ENCODE results near the gene STON1.
"Not testable (repeated sequence)": the region's sequence is repeated elsewhere in the genome, so short reads cannot be mapped to it uniquely, and the experiment has no call there.

The STON1 gene, protein sequence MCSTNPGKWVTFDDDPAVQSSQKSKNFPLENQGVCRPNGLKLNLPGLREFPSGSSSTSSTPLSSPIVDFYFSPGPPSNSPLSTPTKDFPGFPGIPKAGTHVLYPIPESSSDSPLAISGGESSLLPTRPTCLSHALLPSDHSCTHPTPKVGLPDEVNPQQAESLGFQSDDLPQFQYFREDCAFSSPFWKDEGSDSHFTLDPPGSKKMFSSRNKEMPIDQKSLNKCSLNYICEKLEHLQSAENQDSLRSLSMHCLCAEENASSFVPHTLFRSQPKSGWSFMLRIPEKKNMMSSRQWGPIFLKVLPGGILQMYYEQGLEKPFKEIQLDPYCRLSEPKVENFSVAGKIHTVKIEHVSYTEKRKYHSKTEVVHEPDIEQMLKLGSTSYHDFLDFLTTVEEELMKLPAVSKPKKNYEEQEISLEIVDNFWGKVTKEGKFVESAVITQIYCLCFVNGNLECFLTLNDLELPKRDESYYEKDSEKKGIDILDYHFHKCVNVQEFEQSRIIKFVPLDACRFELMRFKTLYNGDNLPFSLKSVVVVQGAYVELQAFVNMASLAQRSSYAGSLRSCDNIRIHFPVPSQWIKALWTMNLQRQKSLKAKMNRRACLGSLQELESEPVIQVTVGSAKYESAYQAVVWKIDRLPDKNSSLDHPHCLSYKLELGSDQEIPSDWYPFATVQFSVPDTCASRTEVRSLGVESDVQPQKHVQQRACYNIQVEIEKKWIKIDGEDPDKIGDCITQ

DNA sequence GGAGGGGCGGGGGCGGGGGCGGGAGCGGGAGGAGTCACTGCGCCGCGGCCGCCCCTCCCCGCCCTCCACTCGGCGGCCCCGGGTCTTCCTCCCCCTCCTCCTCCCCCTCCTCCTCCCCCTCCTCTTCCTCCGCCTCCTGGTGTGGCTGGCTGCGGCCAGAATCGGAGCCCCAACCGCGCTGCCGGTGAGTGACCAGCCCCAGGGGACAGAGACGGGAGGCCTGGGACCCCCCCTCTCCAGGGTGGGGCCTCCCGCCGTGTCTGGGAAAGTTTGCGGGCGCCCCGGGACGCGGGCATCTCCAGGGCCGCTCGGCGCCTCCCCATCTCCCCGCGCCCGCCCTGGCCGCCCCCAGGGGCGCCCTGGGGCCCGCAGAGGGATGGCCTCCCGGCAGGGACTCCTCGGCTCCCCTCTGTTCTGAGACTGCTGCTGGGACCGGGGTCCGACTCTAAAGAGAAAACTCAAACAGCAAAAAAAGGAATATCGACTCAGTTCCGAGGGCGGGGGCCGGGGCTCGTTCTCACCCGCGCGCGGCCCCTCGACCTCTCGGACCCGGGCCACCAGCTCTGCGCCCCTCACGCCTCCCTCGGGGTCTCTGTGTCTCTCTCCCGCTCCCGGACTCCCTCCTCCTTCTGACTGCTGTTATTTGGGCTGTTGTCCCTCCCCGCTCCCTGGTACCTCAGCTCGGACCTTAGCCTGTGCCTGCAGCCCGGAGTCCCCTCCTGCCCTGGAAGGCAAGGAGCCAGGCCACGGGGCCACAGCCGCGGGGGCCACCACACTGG is at the start of gene STON1:
STON1 (plus strand) TSS at position 122 of the 779 bp plus-strand sequence. CDS start 50,480 bp downstream, outside the sequence.
- FAIRE-seq, result no peak
- no peak for DNase-seq (ENCODE audit: low spot score)

DNA sequence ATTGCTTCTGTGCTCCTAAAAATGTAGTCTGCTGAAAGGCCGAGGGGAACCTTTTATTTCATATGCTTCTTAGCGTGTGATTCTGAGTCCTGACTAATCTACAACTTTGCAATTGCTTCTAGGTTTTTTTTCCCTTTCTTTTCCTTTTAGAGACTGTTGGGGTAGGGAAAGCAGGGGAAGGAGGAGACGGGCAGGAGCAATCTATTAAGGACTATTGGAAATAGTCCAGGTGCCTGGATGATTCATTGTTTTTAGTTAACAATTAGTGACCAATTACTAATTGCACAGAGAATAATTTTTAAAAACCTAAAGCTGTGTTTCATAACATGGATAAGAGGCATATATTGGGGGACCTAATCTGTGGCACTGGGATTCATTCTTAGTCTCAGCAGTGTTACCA is 49.4 kb upstream of the STON1 start:
- FAIRE-seq, result no peak
- DNase-seq (ENCODE audit: low spot score), result no peak

DNA sequence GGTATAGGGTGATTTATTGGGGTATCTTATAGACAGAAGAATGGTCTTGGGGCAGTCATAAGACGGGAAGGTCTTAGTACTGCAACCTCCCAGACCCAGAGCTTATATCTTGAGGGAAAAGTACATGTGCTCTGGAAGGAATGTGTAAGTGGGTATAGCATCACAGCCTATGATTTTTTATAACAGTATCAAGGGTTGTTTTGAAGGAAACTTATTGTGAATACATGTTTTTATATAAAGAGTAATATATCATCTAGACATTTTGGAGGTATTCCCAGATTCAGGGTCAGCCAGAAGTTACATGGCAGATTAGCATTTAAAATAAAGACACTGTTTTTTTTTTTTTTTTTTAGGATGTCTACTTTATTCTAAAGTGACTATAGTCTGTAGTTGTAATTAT is 47.6 kb upstream of the STON1 start:
- no peak for FAIRE-seq
- DNase-seq (ENCODE audit: low spot score), result no peak

DNA sequence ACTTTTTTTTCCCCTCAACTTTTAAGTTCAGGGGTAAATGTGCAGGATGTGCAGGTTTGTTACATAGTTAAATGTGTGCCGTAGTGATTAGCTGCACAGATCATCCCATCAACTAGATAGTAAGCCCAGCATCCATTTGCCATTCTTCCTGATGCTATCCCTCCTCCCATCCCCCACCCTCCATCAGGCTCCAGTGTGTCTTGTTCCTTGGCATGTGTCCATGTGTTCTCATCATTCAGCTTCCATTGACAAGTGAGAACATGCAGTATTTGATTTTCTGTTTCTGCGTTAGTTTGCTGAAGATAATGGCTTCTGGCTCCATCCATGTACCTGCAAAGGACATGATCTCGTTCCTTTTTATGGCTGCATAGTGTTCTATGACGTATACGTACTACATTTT is 47.2 kb upstream of the STON1 start:
- DNase-seq (ENCODE audit: low spot score) (no peak), FAIRE-seq (no peak)

DNA sequence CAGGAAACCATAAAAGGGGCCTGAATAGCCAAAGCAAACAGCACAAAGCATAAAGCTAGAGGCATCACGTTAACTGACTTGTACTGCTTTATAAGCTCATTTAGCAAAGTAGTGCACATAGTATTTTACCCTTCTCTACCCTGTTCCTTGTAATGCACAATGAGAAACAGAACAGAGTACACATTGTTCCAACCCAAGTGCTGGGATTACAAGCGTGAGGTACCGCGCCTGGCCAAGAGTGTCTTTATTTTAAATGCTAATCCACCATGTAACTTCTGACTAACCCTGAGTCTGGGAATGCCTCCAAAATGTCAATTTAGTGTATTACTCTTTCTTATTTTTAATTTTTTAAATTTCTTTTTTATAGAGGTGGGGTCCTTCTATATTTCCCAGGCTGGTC is 46.4 kb upstream of the STON1 start:
- no peak for DNase-seq (ENCODE audit: low spot score)
- no peak for FAIRE-seq

DNA sequence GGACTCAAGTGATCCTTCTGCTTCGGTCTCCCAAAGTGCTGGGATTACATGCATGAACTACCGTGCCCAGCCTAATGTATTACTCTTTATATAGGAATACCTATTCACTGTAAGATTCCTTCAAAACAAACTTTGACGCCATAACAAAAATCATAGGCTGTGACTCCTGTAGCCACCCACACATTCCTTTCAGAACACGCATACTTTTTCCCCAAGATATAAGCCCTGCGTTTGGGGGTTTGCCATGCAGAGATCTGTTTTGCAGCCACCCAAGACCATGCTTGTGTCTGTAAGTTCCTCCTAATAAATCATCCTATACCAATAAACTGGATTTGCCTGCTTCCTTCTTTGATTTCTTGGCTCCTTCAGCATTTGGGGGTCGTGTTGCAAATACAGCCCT is 46.0 kb upstream of the STON1 start:
- no peak for FAIRE-seq
- no peak for DNase-seq (ENCODE audit: low spot score)

DNA sequence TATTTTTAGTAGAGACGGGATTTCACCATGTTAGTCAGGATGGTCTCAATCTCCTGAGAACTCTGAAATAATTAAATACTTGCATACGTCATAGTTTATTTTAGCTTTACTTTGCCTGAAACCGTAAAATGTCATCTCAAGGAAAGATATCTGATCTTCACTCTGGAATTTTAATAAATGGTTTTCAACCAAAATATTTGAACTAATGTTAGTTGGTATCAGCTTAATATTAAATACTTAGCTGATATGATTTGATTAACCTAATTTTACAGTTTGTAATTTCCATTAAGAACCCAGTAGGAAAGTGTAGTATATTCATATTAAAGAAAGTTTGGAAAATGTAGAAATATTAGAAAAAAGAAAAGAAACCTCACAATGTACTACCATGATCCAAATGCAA is 41.4 kb upstream of the STON1 start:
- DNase-seq (ENCODE audit: low spot score) (no peak), FAIRE-seq (no peak)

DNA sequence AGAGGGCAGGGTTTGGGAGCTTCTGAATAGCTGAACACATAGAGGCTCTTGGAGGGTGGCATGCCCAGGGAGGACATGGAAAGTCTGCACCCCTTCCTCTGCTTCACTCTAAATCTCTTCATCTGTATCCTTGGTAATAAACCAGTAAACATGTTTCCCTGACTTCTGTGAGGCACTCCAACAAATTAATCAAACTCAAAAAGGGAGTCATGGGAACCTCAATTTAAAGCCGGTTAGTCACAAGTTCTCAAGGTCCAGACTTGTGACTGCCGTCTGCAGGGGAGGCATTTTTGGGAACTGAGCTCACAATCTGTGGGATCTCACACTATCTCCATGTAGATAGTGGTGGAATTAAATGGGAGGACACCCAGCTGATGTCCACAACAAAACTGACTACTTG is 33.1 kb upstream of the STON1 start:
- DNase-seq (ENCODE audit: low spot score) (no peak), FAIRE-seq (no peak)

DNA sequence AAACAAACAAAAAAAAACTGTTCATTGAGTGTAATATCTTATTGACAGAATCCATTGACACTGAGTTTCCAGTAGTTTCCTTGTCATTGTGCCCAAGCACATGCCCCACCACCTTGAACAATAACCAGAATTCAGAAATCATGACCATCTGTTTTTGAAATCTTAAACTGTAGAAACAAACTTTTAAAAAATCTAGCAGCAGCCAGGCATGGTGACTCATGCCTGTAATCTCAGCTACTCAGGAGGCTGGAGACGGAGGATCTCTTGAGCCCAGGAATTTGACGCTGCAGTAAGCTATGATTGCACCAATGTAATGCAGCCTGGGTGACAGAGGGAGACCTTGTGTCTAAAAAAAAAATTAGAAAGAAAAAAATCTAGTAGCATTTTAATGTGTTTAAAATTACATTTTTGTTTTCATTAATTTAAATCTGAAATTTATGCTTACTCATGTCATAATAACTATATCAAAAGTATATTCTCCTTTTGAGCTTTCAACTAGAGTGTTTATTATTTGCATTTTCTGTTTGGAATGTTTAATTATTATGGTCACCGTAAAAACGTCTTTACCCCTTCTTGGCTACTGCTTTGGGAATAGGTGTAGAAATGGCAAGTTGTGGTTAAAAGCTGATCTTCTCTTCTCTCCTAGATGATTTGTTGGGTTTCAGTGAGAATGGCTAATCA is 25.2 kb upstream of the STON1 start:
- FAIRE-seq, result no peak
- DNase-seq (ENCODE audit: low spot score), result no peak

DNA sequence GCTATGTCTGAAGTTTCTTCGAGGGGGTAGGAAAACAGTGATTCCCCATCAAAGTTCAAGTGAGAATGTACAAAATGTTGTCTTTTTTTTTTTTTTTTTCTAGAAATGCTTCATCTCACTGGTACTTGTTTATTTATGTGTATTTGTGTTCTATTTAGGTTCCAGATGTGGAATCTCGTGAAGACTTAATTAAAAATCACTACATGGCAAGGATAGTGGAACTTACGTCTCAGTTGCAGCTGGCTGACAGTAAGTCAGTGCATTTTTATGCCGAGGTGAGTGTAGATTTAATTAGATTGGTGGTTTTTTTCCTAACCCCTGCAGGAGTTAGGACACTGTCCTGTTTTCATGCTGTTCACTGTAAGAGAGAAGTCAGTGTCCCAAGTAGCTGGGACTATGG is 22.8 kb upstream of the STON1 start:
- DNase-seq (ENCODE audit: low spot score), result no peak
- FAIRE-seq, result no peak

DNA sequence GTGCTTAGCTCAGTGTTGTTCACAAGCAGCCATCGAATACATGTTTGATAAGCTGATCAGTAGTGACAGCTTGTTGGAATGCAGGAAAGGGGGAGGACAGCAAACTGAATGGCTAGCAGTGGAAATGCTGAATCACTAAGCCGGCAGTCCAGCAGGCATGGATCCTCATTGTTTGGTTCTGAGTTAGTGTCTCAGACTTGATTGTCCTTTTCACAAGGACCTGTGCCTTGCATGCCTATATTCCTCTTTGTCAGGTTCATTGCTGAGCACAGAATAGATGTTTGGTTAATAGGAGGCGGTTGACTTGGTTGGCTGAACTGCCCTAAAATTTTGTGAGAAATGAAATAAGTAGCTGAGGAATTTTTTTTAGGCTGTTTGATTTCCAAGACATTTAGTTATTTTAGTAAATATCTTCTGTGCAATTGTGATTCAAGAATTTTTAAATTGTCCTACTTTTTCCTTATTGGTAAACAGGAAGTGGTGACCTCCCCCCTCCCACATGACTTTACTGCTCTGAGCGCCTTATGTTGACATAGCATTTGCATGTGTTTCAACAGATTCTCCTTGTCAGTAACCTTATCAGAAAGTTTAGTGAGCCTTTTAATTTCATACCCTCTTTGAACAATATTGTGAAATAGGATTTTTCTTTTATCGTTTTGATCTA is 21.4 kb upstream of the STON1 start:
- no peak for DNase-seq (ENCODE audit: low spot score)
- no peak for FAIRE-seq

DNA sequence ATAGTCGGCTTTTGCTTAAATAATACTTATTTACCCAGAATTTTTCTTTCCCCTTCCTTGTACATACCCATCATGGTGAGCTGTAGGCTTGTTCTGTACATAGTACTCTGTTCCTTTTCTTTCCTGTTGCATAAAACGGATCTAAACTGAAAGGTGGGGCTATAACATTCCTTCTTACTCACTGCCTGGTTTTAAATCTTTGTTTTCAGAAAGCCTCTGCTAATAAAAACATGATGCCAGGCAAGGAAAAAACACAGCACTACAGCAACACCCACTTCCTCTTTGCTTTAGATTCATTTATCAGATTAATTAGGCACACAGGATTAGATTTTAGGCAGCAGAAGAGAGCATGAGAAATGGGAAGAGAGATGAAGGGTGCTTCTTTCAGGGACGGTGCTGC is 19.6 kb upstream of the STON1 start:
- no peak for FAIRE-seq
- DNase-seq (ENCODE audit: low spot score), result no peak

DNA sequence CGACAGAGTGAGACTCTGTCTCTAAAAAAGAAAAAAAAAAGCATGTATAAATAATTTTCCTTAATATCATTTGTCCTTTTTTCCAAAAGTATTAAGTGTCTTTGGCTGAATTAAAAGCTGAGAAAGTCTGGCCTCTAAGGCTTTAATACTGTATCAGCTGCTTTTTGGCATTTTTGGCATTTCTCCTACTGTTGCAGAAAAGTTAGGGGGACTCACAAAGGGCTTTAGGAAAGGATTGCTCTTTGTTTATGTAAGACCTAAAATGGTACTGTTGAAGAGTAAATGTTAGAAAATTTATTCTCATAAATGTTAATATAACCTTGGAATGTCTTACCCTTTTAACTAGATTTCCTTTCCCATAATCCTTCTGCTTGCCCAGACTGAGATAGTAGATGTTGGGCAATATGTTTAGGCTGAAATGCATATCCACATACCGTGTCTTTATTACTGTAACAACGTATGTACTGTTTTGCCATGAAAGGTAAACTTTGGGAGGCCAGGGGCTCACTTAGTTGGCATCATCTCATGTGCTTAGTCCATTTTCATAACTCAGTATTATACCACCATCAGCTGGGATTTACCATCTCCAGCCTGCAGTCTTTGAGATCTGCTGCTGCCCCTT is 18.0 kb upstream of the STON1 start:
- no peak for FAIRE-seq

DNA sequence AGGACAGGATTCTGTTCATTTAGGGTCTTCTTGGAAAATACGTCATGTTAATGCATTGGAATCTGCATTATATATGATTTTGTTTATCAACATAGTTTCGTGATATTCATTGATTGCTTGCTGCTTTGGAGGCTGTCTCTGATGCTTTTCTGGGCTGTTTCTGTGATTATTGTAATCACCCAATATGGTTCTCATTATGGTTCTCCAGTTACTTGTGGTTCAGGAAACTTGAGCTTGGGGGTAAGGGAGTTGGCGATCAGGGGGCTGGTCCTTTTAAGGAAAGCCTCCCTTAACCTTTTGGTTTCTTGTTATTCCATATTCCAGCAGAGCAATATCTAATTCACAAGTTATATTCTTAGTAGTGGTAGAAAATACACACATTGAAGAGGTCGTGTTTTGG is 17.4 kb upstream of the STON1 start:
- DNase-seq (ENCODE audit: low spot score) (no peak), FAIRE-seq (no peak)

More for the DNA sequence above, 18.0 kb upstream of the STON1 start:
- DNase-seq (ENCODE audit: low spot score), result no peak

DNA sequence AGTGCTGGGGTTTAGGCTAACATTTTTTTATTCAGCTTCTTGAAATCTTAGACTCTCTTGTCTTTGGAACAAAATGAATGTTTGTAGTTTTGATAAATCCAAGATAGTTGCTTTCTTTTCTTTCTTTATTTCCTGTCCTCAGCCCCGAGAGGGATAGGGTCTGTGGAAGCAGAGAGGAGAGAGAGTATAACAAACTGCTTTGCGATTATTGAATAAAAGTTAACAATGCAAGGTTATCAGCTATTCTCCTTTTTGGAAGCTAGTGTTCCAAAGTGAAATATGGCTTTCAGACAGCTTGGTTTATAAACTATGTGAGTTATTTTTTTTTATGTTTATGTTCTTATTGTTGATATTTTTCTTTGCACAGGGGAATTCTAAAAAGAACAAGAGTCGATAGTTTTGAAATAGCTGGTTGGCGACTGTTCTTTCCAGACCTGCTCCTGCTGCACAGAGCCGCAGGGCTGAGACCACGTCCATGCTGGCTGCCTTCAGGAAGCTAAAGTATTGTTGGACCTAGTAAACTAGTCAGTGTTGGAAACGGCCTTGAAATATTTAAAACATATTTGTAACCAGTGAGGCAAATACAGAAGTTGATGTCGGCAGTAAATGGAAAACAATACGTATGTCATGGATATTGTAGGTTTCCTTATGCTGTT is 15.5 kb upstream of the STON1 start:
- DNase-seq (ENCODE audit: low spot score), result no peak
- FAIRE-seq, result no peak

DNA sequence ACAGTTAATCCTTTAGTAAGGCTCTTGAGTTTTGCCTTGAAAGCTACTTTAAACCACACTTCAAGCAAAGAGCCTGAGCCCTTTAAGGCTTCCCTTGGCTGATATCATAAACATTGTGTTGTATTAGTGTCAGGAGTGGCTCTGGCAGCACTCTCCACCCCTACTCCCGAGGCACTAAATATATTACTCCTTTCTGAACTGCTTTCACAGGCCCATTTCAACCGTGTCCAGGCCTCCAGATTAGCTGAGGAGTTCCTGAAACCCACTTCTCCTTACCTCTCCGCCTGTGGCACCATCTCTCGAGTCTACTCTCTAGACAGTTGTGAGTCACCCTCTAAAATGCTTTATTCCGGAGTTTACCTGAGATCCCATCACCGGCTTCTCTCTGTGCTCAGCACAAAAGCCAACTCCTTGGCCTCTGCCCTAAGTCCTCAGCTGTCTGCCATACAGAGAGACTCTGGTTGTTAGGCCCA is 14.4 kb upstream of the STON1 start:
- FAIRE-seq, result no peak
- no peak for DNase-seq (ENCODE audit: low spot score)

DNA sequence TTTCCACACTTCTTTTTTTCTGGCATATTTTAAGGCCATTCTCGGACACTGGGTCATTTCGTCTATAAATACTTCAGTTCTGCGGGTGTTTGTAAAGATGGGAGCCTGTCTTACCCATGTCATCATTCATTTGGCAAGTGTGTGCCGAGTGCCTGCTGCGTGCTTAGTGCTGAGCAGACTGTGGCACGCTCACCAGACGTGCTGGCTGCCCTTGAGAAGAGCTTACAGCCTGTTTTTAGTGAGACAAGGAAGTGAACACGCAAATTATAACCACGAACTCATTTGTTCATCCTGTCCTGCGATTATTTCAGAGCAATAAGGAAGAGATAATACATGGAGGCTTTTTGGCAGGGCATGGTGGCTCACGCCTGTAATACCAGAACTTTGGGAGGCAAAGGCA is 10.4 kb upstream of the STON1 start:
- FAIRE-seq (no peak), DNase-seq (ENCODE audit: low spot score) (no peak)

DNA sequence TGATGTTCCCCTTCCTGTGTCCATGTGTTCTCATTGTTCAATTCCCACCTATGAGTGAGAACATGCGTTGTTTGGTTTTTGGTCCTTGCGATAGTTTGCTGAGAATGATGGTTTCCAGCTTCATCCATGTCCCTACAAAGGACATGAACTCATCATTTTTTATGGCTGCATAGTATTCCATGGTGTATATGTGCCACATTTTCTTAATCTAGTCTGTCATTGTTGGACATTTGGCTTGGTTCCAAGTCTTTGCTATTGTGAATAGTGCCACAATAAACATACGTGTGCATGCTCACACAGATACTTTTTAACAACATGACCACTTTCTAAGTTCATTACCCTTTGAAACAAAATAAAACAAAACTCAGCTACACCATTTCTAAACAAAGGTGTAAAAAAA is 5.2 kb upstream of the STON1 start:
- not testable (repeated sequence) for FAIRE-seq; DNase-seq (ENCODE audit: low spot score)

DNA sequence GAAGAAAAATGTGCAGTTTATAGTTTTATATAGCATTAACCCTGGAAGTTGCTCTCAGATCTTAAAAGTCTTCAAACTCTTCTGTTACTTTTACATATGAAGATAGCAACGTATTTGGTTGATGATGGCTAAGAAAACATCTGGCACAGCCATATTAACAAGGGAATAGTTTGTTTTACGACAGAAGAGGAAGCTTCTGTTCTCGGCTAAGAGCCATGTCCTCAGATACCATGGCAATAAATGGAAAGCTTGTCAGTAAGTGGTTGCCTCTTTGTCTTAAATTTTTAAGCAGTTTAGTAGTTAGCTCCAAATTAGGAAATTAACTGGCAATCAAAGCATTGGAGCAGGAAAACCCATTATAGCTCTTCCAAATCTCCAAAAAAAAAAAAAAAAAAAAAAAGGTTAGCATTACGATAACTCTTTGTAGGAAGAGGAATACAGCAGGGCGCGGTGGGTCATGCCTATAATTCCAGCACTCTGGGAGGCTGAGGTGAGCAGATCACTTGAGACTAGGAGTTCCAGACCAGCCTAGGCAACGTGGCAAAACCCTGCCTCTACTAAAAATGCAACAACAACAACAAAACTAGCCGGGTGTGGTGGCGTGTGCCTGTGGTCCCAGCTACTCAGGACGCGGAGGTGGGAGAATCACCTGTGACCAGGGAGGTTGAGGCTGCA is 4.5 kb upstream of the STON1 start:
- DNase-seq (ENCODE audit: low spot score) (no peak), FAIRE-seq (no peak)

Measured in RCC 7860 (cell line).